Activated CD4-positive, alpha-beta T cell treated with anti-CD3 and anti-CD28 coated beads for 24 hours (primary cell): ENCODE measurements around the gene NXNL2.

Source experiments
- DNase-seq, 2 donors: peaks; one replicate each; pipeline ENCODE4 v3.0.0-alpha.2; 2020; ENCODE audit warnings: low read depth in 2 of 2

NXNL2 gene

GRCh38 chr9:88531920-88532698 lies 2.9 kb upstream of the NXNL2 start:
- DNase-seq = no peak

- no peak for DNase-seq
These were observed 975 bp upstream of the NXNL2 start for GRCh38 chr9:88533951-88534455.

GRCh38 chr9:88535226-88536022 lies 446 bp downstream of the NXNL2 start:
- no peak for DNase-seq

- no peak for DNase-seq
These were observed 996 bp downstream of the NXNL2 start for GRCh38 chr9:88536023-88536324.

- DNase-seq = no peak
These were observed 2.2 kb downstream of the NXNL2 start for GRCh38 chr9:88536951-88537760.

- no peak for DNase-seq
These were observed 2.7 kb downstream of the NXNL2 start for GRCh38 chr9:88537761-88538091.

GRCh38 chr9:88538311-88539085 lies 3.5 kb downstream of the NXNL2 start:
- no peak for DNase-seq

- no peak for DNase-seq
These were observed 4.3 kb downstream of the NXNL2 start for GRCh38 chr9:88539246-88539645.

- no peak for DNase-seq
These were observed 5.3 kb downstream of the NXNL2 start for GRCh38 chr9:88540251-88540763.

- DNase-seq = no peak
These were observed 9.3 kb downstream of the NXNL2 start for GRCh38 chr9:88544245-88544644.

- no peak for DNase-seq
These were observed 16.7 kb downstream of the NXNL2 start for GRCh38 chr9:88551546-88552137.

- DNase-seq = no peak
These were observed 18.4 kb downstream of the NXNL2 start for GRCh38 chr9:88553350-88553749.

GRCh38 chr9:88555268-88555980 lies 20.4 kb downstream of the NXNL2 start:
- no peak for DNase-seq

GRCh38 chr9:88559661-88560060 lies 24.7 kb downstream of the NXNL2 start:
- DNase-seq = no peak

- no peak for DNase-seq
These were observed 32.9 kb downstream of the NXNL2 start for GRCh38 chr9:88567870-88568269.

GRCh38 chr9:88571419-88571818 lies 36.4 kb downstream of the NXNL2 start:
- no peak for DNase-seq

- DNase-seq = no peak
These were observed 37.7 kb downstream of the NXNL2 start for GRCh38 chr9:88572684-88573083.

GRCh38 chr9:88574953-88575352 lies 40.0 kb downstream of the NXNL2 start:
- DNase-seq = no peak

- no peak for DNase-seq
These were observed 42.5 kb downstream of the NXNL2 start for GRCh38 chr9:88577256-88578120.
